C1 segment of cervical spinal cord (tissue), 14 donors: ENCODE data around the gene COL6A3.
A peak's percentile ranks its signal among the peaks of the same experiment; 100 is the strongest.

Experiments used
- DNase-seq, 14 donors: peaks; one replicate each; lab custom pipeline; 2025; lab: John Stamatoyannopoulos, UW

The COL6A3 gene

DNA sequence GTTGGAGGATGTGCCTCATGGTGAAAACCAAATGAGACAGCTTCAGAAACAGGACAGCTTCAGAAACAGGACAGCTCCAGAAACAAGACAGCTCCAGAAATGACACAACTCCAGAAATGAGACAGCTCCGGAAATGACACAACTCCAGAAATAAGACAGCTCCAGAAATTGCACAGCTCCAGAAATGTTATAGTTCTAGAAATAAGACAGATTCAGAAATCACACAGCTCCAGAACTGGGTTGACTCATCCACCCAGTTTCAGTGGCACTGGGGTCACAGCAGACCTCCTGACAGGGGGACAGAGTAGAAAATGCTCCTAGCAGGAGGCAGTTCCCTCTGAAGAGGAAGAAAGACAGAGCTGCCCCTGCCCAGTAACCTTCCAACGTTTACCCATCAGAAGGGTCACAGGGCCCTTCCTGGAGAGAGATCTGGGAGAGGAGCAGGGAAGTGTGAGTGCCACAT, 26.9 kb upstream of the COL6A3 start:
- no peak for DNase-seq

DNA sequence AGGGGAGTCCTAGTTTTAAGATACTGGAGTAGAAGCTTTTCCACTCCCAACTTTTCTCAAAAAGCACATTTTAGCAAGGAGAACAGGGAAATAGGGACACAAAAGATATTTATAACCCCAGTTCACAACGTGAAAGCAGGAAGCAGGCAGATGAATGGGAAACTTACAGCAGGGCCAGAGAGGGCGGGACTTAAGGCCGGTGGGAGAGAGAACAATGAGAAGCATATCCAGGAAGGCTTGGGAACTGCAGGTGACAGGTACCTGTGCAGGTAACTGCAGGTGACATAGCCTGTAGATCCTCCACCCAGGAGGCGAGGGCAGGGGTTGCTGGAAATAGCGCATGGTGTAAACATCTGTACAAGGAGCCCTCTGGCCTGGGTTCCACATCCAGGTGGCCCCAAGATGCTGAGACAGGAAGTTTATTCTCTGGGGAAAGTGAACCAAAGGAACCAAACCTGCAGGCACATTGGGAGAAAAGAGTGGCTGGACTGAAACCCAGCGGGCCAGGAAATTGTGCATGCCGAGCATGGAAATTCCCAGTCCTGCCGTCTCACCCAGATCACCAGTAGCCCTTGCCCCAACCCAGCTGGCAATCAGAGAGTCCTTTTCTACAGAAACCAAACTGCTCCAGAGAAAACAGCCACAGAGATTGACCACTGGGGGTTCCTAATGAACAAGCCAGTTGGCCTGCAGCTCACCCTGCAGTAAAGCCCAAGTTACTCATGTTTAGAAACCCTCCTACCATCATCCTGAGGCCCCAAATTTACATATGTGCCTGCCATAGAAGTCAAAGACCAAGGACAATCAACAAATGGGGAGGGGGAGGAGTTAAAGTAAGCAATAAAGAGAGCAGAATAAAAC, 24.3 kb upstream of the COL6A3 start:
- DNase-seq: no peak

DNA sequence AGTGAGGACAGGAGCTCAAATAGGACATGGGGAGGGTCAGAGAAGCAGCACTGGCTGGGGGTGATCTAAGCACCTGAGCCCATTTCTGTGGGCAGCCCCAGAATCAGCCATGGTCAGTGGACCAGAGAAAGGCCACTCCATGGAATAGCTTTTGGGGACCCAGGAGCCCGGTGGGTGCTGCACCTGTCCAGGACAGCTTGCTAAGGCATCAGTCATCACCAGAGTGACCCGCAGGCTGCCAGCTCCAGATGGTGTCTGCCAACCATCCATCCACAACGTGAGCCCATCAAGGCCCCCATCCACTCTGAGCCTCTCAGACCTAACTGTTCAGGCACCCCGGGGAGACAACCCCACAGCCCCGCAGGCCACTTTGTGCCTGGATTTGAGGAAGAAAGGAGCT, 23.6 kb upstream of the COL6A3 start:
- no peak for DNase-seq

DNA sequence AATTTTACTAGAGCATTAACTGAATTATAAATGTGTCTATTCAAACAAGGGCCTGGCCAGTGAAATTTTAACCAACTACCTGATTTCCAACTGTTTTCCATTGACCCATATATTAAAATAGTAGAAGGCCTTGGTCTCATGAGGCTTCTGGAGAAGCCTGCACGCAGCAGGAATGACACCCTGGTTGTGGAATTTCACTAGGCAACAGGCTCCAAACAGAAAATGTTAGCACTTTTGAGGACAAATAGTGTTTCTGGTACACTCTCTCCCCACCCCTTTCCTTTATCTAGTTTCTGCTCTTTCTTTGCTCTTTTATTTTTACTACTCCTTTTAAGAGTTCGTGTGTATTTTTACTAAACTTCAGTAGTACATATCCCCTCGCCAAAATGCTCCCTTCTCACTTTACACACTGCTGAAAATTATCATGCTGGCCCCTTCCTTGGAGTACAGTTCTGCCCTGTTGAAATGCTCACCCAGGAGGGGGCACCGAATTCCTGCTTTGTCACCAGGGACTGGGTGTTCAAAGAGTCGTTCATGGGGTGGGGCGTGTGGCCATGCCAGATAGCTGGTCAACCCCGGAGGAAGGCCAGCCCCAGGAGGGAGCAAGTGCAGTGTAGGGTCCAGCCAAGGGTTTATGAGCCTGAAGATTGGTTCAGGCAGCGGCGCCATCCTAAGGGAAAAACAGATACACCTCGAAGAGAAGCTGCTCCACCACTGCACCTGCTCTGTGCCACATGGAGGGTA, 22.1 kb upstream of the COL6A3 start:
- peak in 1 of 14 donors; percentile 4 for DNase-seq

DNA sequence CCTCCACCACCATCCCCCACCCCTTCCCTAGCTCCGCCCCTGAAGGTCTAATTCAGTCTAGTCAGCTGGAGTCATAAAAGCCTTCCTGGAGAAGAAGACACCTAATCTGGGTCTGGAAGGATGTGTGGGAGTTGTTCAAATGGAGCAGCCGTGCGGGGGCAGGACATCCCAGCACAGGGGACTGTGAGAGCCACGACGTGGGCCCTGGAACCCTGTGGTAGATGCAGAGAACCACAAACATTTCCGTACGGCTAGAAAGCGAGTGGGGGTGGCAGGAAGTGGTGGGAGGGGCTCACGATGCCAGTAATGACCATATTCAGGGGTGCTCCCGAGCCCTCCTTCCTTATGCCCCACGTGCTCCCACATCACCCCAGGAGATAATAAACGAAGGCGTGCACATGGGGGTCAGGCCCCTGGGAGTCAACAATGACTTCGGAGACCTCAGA, 20.9 kb upstream of the COL6A3 start:
- DNase-seq: no peak

DNA sequence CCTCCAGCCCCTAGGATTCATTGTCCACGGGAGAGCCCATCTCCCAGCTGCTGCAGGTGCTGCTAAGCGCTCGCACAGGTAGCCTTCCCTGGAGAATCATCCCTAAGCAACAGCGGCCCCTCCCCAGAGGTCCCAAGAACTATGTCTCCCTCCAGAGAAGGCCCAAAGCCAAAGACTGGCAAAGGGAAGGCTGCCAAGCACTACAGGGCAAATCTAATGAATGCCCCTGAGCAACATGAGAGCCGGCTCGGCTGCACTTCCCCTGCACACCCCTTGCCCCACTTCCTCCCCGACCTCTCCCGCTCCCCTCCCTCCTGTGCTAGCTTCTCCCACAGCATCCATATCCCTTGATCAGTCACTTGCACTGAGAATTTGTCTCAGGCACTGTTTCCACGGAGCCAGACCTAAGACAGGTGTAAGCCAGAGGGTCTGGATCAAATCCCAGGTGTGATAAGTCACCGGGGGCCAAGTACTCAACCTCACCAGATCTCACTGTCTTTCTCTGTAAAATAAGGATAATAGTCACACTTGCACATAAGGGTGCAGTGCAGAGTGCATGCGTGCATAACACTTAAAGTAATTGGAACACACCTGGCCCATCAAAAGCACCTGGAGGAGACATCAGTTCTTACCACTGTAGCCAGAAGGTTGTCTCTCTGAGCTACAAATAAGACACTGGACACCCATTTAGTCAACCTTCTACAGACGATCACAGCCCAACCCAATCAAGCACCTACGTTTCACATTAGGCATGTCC, 20.1 kb upstream of the COL6A3 start:
- DNase-seq: no peak

DNA sequence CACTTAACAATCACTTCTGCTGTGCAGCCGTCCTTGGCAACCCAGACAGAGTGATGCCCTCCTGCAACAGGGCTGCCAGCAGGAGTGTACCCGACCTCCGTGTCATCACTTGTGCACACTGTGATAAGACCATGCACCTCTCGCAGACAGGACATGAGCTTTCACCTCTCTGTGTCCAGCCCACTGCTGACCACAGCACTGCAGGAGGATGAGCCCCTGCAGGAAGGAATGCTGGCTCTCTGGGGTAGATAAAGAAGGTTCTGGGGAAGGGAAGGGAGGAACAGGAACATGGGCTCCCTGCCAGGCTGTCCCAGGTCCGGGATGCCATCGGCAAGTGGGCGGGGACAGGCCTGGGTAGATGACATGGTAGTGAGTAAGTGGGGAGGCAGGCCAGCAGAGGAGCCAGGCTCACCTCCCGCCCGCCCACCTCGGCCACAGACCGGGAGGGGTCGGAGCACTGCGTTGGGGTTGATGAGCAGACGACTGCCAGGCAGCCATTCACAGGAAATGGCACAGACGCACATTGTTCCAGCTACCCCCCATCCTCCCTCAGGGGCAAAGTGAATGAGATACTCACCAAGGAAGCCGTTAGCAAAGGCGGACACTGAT, 18.6 kb upstream of the COL6A3 start:
- DNase-seq: no peak

DNA sequence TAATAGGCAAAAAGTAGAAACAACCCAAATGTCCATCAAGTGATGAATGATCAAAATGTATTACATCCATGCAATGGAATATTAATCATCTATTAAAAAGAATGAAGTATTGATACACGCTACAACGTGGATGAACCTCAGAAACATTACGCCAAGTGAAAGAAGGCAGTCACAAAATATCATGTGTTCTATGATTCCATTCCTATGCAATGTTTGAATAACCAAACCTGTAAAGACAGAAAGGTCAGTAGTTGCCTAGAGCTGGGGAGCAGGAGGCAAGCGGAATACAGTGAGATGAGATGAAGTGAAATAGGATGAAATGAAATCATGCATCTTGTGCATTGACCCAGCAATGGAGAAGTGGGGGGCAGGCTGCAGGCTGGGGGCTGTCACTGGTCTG, 17.9 kb upstream of the COL6A3 start:
- no peak for DNase-seq

DNA sequence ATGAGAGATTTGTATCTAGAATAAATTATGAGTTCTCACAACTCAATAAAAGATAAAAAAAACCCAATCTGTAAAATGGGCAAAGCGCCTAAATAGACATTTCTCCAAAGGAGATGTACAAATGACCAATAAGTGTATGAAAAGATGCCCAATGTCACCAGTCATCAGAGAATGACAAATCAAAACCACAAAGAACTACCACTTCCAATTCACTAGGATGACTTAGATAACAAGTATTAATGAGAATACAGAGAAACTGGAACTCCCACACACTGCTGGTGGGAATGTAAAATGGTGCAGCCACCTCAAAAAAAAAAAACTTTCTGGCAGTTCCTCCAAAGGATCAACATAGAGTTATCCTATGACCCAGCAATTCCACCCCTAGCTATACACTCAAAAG, 17.4 kb upstream of the COL6A3 start:
- no peak for DNase-seq

DNA sequence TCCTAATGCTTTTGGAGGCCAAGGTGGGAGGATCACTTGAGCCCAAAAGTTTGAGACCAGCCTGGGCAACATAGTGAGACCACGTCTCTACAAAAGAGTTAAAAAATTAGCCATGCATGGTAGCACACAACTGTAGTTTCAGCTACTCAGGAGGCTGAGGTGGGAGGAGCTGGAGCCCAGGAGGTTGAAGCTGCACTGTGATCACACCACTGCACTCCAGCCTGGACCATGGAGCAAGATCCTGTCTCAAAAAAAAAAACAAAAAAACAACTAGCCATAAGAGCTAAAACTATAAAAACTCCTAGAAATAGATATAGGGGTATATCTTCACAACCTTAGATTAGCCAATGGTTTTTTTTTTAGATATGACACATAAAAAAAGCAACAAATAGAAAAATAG, 16.9 kb upstream of the COL6A3 start:
- no peak for DNase-seq

DNA sequence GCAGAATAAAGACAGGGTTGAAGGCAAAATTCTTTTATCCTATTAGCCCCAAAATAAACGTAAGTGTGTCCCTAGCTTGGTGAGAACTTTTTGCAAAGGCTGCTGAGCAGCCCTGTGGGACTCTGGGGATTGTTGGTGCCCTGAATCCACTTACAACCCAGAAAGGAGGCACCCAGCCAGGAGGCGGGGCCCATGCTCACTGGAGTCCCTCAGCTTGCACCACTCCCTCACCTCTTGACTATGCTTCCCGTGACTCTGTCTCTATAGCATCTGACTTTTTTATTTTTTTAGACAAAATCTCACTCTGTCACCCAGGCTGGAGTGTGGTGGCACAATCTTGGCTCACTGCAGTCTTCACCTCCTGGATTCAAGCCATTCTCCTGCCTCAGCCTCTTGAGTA, 15.8 kb upstream of the COL6A3 start:
- no peak for DNase-seq

DNA sequence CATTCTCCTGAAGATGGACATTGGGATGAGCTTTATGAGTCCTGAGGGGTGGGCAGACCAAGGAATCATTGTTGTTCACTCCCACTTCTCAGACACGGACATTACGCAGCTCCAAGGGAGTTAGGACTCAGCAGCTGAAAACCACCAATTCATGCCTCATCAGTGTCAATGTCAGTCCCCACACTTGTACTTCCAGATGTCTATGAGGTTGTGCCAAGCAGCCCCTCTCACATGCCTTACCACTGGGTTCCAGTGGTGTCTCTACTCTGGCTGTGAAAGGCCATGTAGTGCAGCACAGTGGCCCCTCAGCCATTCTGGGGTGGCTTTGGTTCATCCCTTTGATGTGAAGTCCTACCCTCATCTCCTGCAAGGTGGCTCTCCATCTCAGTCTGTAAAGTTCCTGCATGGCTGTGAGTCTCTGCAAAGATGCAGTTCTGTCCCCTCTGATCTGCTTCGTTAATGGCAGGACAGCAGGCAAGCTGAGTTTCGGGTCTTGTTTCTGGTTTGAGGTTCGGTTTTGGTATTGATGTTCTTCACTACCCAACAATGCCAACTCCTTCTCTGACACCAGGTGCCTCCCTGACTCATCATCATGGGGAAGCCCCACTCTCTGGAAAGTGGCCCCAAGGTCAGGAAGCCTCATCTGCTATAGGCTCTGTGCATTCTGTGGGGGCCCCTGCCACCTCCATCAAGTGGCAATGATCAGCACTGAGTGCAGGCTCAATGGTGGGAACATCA, 14.0 kb upstream of the COL6A3 start:
- no peak for DNase-seq

DNA sequence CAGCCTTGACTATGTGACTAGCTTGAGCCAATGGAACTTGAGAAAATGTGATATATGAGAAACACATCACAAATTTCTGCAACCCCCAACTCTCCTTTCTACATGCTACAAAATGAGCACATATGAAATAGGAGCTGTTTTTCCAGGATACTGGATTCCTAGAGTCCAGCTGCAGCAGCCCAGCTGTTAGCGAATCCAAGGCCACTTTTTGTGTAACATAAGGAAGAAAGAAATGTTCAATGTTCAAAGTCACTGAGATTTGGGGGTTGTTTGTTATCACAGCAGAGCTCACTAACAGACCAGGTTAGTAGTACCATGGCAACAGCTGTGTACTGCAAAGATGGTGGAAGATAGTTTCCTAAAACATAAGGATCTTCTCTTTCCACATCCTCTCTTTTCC, 12.6 kb upstream of the COL6A3 start:
- DNase-seq: no peak

DNA sequence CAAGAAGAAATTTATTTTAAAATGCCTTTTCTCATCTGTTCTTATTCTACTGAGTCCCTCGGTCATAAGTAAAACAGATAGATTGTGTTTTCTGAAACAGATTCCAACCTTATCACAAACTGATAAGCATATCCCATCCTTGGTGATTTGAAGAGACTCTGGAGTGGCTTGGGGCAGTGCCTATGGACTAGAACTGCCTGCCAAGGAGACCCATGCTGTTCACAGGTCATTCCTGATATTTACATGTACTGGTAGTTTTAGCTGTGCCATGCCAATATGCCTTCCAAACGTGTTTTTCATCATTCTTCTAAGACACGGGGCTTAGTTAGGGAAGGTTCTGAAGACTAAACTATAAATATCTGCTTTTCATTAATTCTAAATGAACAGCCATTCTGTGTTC, 11.4 kb upstream of the COL6A3 start:
- DNase-seq: no peak

DNA sequence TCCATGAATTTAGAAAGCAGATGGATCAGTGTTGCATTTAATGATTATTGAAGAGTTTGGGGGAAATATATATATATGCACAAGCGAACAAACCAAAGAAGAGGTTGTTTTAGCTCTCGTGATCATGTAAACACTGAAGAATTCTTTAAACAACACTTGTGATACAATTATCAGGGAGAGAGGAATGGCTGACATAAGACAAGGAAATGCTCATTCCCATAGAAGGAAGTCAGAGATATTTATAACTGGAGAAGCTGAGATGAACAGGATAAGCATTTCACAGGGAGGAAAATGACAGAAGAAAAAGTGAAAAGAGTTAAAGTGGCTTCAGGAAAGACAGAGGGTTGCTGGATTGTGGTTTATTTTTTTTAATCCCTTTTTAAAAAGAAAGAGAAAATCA, 10.6 kb upstream of the COL6A3 start:
- DNase-seq: no peak

DNA sequence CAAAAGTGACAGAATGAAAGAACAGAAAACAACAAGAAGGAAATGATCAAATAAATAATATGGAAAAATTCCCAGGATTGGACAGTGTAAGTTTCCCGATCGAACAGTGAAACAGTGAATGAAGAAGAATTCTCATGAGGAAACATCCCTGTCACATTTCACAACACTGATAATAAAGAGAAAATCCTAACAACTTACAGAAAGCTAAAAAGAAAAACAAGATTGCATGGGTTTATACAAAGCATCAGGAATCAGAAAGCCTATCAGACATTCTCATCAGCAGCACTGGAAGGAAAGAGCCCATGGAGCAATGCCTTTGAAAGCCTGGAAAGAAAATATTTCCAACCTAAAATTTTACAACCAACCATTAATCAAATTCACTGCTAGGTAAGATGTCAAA, 9.9 kb upstream of the COL6A3 start:
- no peak for DNase-seq

DNA sequence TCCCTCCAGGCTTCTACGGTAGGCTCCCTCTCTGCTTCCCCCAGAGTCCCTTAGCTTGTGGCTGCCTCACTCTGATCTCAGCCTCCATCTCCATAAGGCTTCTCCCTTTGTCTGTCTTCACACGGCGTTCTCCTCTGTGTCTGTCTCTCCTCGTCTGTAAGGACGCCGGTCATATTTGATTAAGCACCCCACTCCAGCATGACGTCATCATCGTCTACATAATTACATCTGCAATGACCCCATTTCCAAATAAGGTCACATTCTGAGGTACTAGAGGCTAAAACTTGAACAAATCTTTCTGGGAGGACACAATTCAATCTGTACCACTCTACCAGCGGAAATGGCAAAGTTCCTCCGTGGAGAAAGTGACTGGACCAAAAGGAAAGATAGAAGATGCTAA, 8.3 kb upstream of the COL6A3 start:
- no peak for DNase-seq

DNA sequence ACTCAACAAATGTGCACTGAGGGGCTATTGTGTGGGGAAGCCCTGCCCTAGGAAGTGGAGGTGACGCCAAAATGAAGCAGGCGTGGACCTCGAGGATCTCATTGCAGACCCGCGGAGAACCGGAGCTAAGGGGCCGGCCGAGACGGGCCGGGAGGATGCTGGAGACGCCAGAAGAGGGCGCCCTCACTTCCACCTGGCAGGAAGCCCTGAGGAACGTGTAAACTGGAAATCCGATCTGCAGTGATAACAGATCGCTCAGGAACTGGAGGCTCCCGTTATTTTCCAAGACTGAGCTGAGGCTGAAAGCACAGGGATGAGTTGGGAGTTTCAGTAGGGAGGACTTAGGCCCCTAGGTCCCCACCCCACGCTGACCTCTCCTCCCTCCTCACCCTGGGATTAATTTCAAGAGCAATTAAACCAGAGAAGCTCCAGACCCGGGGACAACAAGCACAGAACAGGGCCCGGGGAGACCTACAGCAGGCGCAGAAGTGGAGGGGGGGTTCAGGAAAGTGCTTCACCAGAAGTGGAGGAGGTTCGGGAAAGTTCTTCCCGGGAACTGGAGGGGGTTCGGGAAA, 7.7 kb upstream of the COL6A3 start:
- DNase-seq: peak in 6 of 14 donors; percentile 4 to 43 (median 20)

DNA sequence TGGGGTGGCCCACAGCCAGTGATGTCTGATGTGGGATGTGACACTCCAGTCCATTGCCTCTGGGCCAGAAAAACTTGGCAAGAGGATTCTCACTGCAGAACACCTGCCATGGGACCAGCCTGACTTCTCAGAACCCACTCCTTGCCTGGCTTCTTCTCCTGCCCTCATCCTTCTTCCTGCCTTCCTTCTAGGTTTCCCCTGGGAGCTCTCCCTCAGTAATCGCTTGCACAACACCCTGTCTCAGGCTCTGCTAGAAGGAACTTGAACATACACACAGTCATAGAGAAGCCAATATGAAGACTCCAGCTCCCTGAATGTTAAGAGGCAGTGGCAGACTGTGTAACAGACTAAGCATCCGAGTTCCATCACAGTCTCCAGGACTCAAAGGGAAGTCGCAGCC, 4.3 kb upstream of the COL6A3 start:
- DNase-seq: no peak

DNA sequence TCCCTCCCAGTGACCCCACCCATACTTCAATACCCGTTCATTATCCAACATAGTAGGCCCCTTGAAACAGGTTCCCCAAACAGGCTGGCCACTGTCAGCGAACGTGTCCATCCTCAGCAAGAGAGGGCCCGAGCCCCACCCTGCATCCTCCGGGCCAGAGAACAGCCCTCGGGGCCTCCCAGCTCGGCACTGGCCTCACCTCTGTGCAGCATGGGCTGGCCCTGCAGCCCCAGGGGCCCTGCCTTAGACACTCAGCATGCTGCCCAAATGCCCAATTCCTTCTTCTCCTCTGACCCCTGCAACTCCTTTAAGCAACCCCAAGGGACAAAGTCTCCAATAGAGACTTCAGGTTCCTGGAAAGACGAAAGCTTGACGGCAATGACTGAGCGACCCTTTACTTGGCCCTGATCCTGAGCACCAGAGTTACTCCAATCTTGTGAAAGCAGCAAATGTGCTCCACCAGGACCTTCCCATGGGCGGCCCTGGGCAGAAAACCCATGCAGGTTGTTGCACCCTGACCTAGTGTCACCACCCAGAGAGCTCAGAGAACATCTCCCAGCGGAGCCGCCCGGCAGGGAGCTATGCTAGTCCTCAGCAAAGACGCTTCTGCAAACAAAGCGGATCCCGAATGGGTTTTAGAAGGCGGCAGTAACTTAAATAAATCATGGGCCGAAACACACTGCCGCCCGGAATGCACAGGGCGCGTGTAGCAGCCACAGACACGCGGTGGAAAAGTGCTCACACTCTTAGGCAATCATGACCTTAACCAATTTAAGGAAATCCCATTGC, 782 bp downstream of the COL6A3 start:
- DNase-seq: no peak
